ENCODE data around the gene COBL. TPM values are rescaled to one million over a fixed set of nuclear protein-coding genes. Genes with fewer than 3 reads are reported as not detected.

COBL gene
- total RNA-seq, 1 donor from 2014 or later = 0.05 TPM

- Mint-ChIP-seq H3K4me1 (peaks cover 11% of the 10 kb centered on the region), H3K9me3 (no peaks in the 10 kb centered on the region), H3K36me3 (ENCODE audit: low read depth) (no peaks in the 10 kb centered on the region), H3K27me3 (ENCODE audit: low read depth) (no peaks in the 10 kb centered on the region), H3K27ac (ENCODE audit: unreplicated experiment) (no peak overlapping the region), H3K4me3 (no peak overlapping the region)
- no peak for DNase-seq (ENCODE audit: low read depth, low spot score)
- no peak for TF ChIP-seq CTCF (conservative IDR thresholded peaks at IDR 0.05)
These were observed 293.1 kb downstream of the COBL start for GRCh38 chr7:51023547-51023946.

- Mint-ChIP-seq H3K36me3 (ENCODE audit: low read depth) (no peaks in the 10 kb centered on the region), H3K27ac (ENCODE audit: unreplicated experiment) (no peak overlapping the region), H3K27me3 (ENCODE audit: low read depth) (no peaks in the 10 kb centered on the region), H3K4me1 (peaks cover 11% of the 10 kb centered on the region), H3K9me3 (peaks cover 2% of the 10 kb centered on the region), H3K4me3 (no peak overlapping the region)
- DNase-seq (ENCODE audit: low read depth, low spot score) = no peak
- no peak for TF ChIP-seq CTCF (conservative IDR thresholded peaks at IDR 0.05)
These were observed 293.8 kb downstream of the COBL start for GRCh38 chr7:51022821-51023220.

- peaks cover 3% of the 10 kb centered on the region for H3K9me3 Mint-ChIP-seq
- H3K4me3 Mint-ChIP-seq = no peak overlapping the region
- no peaks in the 10 kb centered on the region for H3K27me3 Mint-ChIP-seq (ENCODE audit: low read depth)
- H3K27ac Mint-ChIP-seq (ENCODE audit: unreplicated experiment) = no peak overlapping the region
- DNase-seq (ENCODE audit: low read depth, low spot score) = no peak
- H3K4me1 Mint-ChIP-seq = peaks cover 11% of the 10 kb centered on the region
- H3K36me3 Mint-ChIP-seq (ENCODE audit: low read depth) = no peaks in the 10 kb centered on the region
- TF ChIP-seq CTCF (conservative IDR thresholded peaks at IDR 0.05) = no peak
These were observed 294.6 kb downstream of the COBL start for GRCh38 chr7:51021906-51022570.

GRCh38 chr7:51020944-51021343 lies 295.7 kb downstream of the COBL start:
- no peak for DNase-seq (ENCODE audit: low read depth, low spot score)
- peaks cover 11% of the 10 kb centered on the region for H3K4me1 Mint-ChIP-seq
- no peak overlapping the region for H3K27ac Mint-ChIP-seq (ENCODE audit: unreplicated experiment)
- no peaks in the 10 kb centered on the region for H3K27me3 Mint-ChIP-seq (ENCODE audit: low read depth)
- H3K9me3 Mint-ChIP-seq = peaks cover 3% of the 10 kb centered on the region
- no peak for TF ChIP-seq CTCF (conservative IDR thresholded peaks at IDR 0.05)
- no peaks in the 10 kb centered on the region for H3K36me3 Mint-ChIP-seq (ENCODE audit: low read depth)
- no peak overlapping the region for H3K4me3 Mint-ChIP-seq

- no peaks in the 10 kb centered on the region for H3K27me3 Mint-ChIP-seq (ENCODE audit: low read depth)
- TF ChIP-seq CTCF (conservative IDR thresholded peaks at IDR 0.05) = no peak
- no peak for DNase-seq (ENCODE audit: low read depth, low spot score)
- peaks cover 3% of the 10 kb centered on the region for H3K9me3 Mint-ChIP-seq
- no peak overlapping the region for H3K27ac Mint-ChIP-seq (ENCODE audit: unreplicated experiment)
- H3K4me3 Mint-ChIP-seq = no peak overlapping the region
- H3K36me3 Mint-ChIP-seq (ENCODE audit: low read depth) = no peaks in the 10 kb centered on the region
- H3K4me1 Mint-ChIP-seq = peaks cover 16% of the 10 kb centered on the region
These were observed 296.4 kb downstream of the COBL start for GRCh38 chr7:51019891-51020870.

Data from neural crest cell (in vitro differentiated cells).